NCI-H146 treated with DMSO at 0.1 percent for 48 hours (cell line): ENCODE data around the gene RALGAPA2.

ENCODE experiments used
- DNase-seq: peaks from one replicate; lab custom pipeline; 2025; ENCODE audit not compliant: unreplicated experiment; lab: John Stamatoyannopoulos, UW

RALGAPA2 gene

DNA sequence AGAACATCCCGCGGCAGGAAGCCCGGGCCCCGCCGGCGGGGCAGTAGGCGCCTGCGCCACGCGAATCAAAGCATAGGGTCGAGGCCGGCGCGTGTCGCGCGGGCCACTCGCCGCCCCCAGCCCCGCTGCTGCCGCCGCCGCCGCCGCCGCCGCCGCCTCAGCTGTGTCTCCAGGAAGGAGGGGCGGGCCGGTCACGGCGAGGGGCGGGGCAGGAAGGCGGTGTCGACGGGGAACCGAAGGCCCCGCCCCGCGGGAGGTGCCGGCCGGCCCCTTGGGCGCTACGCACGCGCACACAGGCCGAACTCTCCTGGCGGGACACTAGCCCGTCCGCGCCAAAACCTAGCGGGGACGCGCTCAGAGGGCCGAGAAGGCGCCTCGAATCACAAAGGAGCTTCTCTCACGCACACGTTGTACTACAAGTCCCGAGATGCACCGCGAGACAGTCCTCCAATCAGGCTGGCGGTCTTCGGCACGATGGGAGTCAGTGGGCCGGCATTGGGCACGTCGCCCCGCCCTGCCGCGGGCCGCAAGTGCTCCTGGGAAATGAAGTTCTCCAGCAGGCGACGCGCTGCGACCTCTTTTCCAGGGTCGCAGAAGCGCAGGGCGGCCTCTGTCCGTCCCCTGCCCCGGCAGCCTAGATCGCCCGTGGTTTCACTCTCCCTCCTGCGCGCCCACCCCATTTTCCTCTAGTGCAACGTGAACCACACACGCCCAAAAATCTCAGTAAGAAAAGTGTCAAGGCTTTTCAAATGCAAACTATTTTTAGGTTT lies at the start of gene RALGAPA2:
Gene RALGAPA2 (minus strand): TSS at position 171 of the 770 bp plus-strand sequence. CDS start 164 bp downstream, at position 7.
- peak; percentile 97 for DNase-seq

DNA sequence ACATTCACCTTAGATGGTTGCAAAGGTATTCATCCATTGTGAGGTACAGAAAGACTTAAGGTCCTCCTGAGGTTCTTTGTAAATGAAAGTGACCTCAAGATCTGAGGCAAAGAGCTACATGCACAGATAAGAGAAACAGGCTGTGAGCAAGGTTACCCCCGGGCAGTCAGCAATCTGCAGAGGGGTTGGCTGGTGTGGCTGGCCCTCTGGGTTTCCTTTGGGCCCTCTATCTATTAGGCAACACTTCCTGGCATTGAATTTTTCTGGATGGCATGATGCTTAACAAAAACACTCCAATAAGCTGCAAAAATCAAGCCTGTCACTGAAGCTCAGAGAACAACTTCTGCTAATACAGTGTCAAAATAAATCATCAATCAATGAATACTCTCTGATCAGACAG lies 48.9 kb upstream of the RALGAPA2 start:
- no peak for DNase-seq

DNA sequence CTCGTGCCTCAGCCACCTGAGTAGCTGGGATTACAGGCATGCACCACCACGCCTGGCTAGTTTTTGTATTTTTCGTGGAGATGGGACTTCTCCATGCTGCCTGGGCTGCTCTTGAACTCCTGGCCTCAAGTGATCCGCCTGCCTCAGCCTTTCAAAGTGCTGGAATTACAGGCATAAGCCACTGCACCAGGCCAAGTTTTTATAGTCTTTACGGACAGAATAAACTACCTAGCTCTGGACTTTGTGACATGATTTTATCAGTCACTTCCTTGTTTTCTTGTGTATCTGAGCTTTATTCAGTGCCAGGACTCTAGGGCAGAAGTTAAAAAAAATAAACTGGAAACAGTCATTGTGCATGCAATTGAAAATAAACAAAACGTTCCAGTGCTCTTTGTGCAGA lies 46.7 kb upstream of the RALGAPA2 start:
- DNase-seq, result no peak

DNA sequence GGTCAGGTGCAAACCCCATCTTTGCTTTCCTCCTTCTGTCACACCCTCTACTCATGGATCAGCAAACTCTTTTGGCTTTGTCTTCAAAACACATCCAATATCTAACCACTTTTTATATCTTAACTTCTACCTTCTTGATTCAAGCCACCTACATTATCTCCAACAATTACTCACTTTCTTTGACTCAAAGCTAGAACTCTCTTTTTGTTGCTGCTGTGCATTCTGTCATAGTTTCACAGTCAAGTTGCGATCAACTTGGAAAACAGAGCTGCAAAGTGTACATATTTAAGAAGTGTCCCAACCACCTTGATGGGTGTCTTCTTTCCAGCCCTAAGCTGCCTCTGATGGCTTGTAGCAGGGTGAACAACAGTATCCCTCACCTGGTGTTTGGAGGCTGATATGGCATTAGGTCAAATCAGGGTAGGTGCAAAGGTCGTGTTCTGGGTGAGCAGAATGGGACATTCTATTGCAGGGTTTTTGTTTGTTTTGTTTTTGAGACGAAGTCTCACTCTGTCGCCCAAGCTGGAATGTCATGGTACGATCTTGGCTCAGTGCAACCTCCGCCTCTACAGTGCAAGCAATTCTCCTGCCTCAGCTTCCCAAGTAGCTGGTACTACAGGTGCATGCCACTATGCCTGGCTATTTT lies 43.4 kb upstream of the RALGAPA2 start:
- no peak for DNase-seq

DNA sequence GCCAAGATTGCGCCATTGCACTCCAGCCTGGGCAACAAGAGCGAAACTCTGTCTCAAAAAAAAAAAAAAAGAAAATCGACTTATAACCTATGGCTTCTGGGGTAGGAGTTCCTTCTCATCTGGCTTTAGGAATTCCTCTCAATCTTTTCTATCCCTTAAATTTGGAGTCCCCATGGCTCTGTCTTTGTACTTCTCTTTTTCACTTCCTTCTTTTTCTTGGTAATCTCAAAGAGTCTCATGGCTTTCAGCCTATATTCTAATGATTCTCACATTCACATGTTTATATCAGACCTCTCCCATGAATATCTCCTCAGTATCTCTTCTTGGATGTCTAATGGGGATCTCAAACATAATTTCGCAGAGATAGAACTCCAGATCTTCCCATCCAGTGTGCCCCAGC lies 42.8 kb upstream of the RALGAPA2 start:
- DNase-seq, result no peak

DNA sequence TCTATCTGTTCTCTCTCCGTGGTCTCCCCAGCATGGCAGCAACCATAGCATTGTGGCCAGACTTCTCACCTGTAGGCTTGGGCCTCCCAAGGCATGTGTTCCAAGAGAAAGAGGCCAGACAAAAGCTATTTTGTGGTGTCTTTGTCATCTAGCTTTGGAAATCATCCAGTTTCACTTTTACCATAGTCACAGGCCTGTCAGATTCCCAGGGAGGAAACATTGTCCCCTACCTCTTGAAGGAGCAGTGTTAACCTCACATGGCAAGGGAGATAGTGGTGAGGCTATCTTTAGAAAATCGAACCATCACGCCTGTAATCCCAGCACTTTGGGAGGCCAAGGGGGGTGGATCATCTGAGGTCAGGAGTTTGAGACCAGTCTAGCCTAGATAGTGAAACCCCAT lies 42.3 kb upstream of the RALGAPA2 start:
- DNase-seq, result no peak

DNA sequence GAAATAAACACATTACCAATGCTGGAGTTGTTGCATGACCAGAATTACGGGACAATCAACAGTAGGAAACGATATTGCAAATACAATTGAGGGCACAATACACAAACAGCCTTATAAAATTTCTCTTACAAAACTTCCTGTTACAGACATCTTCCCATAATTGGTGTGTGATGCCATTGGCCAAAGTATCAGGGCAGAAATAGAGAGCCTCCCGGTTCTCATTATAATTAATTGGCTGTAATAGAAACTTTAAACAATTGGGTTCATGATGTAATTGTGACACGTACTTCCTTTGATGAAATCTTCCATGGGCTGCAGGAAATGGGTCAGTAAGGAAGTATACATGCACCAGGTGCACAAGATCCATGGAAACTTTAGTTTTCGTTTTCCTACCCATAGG lies 40.3 kb upstream of the RALGAPA2 start:
- peak; percentile 12 for DNase-seq

DNA sequence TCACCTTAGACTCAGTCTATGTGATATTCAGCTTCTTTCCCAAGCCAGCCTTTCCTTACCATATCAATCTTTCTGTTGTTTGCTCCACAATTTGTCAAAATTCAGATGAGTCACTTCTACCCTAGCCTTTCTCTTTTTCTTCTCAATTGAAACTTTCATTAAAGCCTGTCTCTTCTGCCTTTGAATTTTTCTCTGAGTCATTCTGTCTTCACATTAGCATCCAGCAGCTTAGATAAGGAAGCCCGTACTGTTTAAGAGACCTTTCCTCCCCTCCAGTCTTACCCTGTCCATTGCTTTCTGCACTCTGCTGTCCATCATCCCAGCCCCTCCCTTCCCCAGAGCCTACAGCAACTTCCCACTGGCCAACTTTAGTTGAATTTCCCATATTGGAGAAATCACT lies 34.9 kb upstream of the RALGAPA2 start:
- no peak for DNase-seq

DNA sequence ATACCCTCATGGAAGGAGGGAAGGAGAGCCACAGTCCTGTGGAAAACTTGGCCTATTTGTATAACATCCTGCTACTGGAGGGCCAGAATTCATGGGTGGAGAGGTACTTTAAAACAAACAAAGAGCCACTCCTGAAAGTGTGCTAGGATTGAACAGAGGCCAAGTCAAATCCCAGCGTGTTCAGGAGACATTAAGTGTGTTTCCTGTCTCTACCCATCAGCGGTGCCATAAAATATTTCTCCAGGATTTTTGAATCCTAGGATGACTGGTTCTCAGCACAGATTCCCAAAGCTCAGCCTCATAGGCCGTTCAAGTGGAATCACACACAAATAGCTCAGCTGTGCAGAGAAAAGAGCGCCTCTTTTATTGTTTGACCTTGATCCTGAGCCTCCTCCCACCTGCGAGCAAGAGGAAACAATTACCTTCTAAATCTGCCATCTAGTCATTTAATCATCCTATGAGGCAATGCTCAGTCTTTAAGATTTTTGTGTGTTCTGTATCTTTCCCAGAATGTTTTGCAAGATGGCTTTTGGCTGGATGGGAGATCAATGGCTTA lies 31.8 kb upstream of the RALGAPA2 start:
- peak; percentile 24 for DNase-seq

DNA sequence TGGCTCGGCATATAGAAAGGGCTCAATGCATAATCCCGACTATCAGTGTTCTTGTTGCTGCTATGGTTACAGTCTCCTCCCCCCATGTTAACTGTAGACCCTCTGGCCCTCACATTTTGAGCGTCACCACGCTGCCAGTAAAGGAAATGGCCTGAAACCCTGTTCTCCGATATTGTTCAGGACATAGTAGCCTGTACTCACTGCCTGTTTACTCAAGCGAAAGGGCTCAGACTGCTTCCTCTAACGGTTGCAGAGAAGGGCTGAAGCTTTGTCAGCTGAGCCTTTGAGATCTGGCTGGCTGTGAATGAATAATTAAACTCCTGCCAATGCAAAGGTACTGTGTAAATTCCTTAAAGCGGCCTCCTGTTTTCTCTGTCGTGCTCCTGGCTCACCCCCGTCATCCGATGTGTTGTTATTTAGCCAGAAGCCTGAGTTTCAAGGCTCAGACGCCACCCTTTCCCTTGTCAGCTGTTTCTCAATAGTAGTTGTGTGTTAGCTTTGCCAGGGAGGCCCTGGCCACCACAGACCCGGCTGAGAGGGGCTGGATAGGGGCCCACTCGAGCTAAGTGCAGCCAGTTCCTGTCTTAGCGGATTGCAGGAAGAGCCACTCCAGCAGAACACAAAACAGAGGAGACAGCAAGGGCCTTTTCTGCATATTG lies 31.2 kb upstream of the RALGAPA2 start:
- DNase-seq, result no peak

DNA sequence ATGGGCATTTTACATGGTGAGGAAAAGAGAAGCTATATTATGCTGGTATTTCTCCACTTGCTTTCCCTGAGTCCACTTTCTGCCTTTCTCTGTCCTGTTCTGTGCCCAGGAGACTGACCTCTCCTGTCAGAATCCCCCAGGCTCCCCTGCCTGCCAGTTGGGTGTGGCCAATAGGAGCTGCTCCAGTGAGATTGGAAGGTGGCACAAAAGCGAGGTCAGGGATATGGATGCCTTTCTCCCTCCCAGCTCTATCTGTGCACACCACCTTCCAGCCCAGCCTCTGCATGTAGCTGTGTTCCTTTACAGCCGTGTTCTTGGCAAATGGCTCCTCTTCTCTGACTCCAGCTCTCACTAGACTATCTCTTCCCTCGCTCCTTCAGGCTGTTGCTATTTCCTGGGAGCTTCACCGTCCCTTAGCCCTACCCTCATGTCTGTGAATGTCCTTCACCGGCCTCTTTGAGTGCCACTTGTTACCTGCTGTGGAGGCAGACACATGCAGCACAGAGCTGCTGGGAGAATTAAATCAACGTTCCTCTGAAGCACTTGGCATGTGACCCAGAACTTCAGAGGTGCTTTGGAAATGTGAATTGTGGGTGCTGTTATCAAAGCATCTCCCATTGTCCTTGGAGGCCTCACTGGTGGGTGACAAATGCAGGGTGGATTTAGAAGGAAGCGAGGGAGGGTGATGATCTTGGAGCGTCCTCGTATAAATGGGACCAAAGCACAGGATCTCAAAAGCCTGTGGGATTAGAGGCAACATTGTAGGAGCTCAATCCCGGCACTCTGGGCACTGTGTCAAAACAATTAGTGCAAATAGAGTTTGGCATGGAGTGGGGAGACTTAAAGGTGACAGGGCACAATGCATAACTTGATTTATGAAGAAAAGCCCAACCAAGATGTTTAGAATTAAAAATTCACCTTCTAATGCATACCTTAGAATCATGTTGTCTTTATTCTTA lies 28.9 kb upstream of the RALGAPA2 start:
- no peak for DNase-seq

DNA sequence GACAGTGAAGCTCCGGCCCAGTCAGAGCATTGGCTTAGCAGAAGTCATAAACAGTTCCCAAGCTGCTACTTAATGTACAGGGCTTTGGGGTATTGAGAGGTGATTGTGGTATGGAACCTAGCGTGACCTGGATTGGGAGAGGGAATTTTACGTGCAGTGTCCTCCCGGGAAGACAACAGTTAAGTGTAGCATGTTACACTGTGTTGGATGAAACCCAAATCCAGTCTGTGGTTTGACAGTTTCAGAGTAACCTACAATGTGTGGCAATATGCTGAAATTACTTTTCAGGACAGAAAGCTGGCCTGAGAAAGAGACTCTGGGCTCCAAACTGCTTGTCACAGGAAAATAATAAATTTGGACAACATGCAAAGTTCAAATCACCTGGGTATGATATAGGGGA lies 28.1 kb upstream of the RALGAPA2 start:
- no peak for DNase-seq

DNA sequence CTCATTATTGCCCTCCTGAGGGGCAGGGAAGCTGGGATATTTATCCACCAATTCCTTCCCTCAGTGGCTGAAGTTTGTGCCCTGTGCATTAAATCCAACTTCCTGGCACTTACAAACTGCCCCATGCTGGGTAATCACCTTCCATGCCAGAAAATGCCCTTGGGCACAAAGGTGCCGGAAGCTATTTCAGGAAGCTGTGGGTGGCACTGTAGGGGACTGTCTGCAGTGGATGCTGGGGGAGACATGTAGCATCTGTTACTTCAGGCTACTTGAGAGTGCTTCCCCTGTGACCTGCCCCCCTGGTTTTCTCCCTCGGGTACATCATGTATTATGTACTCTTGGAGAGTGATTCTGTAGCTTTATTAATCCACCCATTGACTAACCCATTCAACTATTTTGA lies 24.7 kb upstream of the RALGAPA2 start:
- DNase-seq, result peak; percentile 61

DNA sequence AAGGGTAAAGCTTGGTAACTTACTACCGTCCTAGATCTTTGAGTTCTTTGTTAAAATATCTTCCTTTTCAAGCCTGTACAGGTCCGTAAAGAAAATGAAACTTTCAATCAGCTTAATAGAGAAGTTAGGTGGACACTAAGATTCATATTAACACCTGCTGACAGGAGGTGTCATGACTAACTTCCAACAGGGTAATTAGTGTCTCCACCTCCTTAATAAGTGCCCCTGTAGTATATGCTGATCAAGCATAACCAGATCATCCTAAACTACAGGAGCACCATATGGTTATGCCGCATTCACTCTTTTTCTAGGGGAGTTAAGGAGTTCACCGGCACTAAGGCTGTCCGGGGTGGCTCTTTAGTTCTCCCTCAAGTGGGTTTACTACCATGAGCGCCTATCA lies 23.9 kb upstream of the RALGAPA2 start:
- no peak for DNase-seq

DNA sequence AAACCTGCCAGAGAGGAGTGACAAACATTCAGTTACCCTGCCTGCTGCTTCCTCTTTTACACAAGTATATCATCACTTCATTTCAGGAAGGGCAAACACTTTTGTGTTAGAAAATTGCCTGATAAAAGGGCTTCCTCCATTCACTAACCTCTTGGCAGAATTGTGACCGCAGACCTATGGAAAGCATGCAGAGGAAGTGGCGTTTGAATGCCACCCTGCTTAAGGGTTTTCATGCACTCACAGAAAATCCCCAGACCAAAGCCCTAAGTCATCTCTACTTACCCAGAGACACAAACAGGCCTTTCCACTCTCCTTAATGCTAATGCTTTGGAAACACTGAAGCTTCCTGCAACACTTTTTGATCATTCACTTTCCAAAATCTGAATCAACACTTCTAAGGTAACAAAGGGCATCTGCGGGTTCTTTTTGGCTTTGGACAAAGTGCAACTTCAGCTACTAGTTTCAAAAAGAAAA lies 22.1 kb upstream of the RALGAPA2 start:
- DNase-seq, result no peak

DNA sequence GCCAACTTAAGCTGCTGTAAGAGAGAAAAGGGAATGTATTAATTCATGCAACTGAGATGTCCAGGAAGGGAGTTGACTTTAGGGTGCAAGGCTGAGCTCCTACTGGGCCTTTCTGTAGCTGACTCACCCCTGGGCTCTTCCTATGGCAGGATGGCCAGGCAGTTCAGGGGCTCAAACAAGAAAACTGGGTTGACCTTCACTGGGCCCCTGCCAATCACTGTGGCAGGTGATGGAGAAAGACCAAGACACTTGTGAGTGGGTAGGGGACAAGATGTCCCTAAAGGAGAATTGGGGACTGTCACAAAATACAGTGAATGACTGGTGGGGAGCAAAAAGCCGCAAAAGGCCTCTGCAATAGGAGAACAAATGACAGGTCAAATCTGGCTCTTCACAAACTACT lies 21.5 kb upstream of the RALGAPA2 start:
- no peak for DNase-seq

DNA sequence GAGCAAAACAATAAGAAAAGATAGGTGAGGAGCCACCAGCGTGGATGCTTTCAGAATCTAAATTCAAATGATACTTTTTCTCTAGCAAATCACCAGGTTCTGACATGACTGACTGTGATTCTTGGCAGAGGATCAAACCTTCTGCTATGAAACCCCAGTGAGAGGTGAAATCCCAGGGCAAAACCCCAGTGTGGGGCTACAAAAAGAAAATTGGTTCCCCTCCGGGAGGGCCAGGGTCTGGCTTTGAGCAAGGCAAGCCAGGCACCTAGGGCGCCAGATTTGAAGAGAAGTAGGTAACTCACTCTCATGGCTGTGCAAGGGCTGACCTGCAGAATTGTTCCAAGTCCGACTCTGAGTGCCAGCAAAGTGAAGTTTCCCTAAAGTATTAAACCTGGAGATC lies 20.2 kb upstream of the RALGAPA2 start:
- DNase-seq, result peak; percentile 53

DNA sequence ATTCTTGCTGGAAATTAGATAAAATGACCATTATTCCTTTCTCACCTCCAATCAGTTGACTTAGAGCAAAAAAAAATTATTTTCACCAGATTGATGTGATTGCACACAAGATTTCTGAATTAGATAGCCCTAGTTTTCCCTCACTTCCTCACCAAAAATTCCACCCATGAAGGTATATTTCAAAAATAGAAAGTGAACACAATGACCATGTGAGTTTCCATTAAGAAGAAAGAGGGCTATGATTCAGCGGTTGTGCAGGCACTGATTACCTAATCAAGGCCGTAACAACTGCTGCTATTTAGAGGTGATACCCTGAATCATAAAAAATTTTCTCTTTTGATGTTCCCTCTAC lies 19.5 kb upstream of the RALGAPA2 start:
- DNase-seq, result no peak

DNA sequence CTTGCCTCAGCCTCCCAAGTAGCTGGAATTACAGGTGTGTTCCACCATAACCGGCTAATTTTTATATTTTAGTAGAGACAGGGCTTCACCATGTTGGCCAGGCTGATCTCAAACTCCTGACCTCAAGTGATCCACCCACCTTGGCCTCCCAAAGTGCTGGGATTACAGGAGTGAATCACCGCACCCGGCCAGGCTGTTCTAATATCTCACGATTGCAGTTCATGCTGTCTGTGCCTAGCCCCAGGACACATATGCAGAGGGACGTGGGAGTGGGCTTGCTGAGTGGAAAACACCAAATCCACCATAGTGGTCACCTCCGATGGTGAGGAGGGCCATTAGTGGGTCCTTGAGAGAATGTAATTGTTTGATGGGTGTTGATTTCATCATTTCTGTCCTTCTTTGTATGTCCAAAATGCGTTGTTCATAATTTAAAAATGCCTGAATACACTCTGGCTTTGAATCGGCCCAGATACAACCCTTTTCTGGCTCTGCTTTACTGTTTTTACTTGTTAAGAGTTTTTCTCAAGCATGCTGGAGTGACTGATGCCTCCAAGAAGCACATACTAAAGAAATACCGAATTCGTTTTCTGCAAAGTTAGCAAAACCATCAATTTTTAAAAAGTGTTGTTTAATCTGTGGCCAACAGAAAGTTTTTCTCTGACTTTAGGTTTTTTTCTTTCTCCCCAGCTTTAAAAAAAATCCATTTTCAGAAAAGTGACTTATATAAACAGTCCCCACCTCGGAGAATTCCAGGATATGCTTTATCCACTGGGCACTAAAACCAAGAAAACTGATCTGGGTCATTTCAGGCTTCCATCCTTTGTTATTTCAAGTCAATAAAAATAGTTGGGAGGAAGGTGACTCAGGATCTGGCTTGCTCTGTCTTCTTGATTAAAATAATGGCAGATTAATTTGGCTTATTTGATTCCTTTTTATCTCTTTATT lies 18.8 kb upstream of the RALGAPA2 start:
- DNase-seq, result no peak

DNA sequence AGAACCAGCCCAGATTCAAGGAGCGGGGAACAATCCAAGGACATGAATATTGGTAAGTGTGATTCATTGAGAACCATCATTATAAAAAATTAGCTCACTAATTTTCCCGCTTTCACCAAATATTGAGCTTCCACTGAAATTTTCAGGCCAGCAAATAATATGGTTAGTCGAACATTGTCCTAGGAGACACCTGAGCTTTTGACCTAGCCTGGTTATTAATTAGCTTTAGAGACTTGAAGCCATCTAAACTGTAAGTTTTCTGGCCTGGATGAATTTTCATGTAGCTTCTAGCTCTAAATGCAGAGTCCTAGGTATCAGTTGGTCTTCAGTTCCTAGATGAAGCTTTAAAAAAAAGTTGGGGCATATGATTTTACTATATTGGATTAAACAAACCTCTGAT lies 17.1 kb upstream of the RALGAPA2 start:
- DNase-seq, result no peak
